ENCODE data around the gene DCC. TPM values are rescaled to one million over a fixed set of nuclear protein-coding genes. Genes with fewer than 3 reads are reported as not detected.

Gene DCC
- total and polyA plus RNA-seq, 4 donors = 0.16 to 5.3 (median 2.5) TPM

DNA sequence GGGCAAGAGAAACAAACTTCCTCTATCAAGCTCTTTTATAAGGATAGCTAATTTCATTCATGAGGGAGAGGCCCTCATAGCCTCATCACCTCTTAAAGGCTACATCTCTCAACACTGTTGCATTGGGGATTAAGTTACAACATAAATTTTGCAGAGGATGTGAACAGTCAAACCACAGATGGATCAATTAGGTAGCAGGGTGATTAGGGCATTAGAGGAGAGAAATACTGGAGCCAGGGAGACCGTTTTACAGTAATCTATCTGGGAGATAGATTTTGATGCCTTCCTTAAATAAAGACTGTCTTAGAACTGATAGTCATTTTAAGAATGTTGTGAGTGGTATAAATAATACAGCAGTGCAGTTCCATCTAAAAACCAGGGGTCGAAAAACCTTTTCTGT is 258.9 kb downstream of the DCC start:
- Histone ChIP-seq H3K9ac (ENCODE audit: insufficient read depth in 1 of 2, low read length in 2 of 2) (no peak overlapping the region), H3K9me3 (ENCODE audit: control insufficient read depth in 4 of 4, insufficient read depth in 3 of 4, low read length in 3 of 4) (peaks cover 0 to 8% (median 0%) of the 10 kb centered on the region in 4 donors), H3K4me3 (no peak overlapping the region), H3K36me3 (ENCODE audit: control insufficient read depth in 4 of 4, insufficient read depth in 4 of 4, low read length in 4 of 4) (no peaks in the 10 kb centered on the region), H3K4me1 (ENCODE audit: control insufficient read depth in 5 of 5, insufficient read depth in 5 of 5, low read length in 5 of 5) (peaks cover 0 to 36% (median 6%) of the 10 kb centered on the region in 5 donors), H3K27me3 (ENCODE audit: control insufficient read depth in 3 of 3, insufficient read depth in 3 of 3, low read length in 2 of 3) (no peaks in the 10 kb centered on the region), H3K27ac (ENCODE audit: low read depth in 1 of 2, low read length in 1 of 2) (no peak overlapping the region)
- 61 to 68% methylated on average over 2 of the region's 2 CpGs for WGBS, 2 donors
- ATAC-seq (ENCODE audit: insufficient read depth, low FRiP score) (no peak), DNase-seq (peak in 2 of 3 donors; percentile 63 to 70)
- TF ChIP-seq, protein P1, sequence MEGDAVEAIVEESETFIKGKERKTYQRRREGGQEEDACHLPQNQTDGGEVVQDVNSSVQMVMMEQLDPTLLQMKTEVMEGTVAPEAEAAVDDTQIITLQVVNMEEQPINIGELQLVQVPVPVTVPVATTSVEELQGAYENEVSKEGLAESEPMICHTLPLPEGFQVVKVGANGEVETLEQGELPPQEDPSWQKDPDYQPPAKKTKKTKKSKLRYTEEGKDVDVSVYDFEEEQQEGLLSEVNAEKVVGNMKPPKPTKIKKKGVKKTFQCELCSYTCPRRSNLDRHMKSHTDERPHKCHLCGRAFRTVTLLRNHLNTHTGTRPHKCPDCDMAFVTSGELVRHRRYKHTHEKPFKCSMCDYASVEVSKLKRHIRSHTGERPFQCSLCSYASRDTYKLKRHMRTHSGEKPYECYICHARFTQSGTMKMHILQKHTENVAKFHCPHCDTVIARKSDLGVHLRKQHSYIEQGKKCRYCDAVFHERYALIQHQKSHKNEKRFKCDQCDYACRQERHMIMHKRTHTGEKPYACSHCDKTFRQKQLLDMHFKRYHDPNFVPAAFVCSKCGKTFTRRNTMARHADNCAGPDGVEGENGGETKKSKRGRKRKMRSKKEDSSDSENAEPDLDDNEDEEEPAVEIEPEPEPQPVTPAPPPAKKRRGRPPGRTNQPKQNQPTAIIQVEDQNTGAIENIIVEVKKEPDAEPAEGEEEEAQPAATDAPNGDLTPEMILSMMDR (IDR thresholded peaks at IDR 0.05; ENCODE audit: control extremely low read depth, extremely low read depth) = no peak

DNA sequence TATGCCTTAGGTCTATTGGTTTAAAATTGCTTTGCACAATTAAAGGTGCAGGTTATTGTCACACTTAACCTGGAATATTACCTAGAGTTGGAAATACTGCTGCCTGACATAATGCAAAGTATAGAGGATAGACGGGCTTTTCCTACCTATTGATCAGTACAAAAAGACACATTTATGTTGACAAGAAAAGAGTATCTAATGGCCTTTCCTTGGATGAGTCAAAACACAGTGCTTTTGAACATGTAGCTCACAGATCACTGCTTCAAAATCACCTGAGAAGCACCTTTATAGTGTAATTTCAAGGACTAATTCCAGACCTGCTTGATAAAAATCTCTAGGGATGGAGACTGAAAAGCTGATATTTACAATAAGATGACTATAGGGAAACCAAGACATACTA is 262.8 kb downstream of the DCC start:
- no peak for DNase-seq
- no peak for ATAC-seq (ENCODE audit: insufficient read depth, low FRiP score)

DNA sequence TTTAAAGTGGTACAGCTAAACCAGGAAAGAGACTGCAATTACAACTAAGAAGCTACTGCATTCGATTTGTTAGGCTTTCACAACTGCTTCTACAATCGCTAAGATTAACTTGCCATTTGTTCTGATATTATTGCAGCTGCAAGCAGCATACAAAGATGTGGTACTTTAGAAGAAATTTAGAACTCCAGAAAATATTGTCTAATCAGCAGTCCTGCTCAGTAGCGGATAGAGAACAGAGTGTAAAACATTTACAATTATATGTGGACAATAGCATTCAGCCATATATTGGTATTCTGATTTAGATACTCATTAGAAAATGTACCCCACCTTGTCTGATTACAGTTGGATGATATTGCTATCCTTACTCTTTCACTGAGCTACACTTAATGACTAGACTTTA is 265.3 kb downstream of the DCC start:
- Histone ChIP-seq H3K9ac (ENCODE audit: insufficient read depth in 1 of 2, low read length in 2 of 2) (no peak overlapping the region), H3K4me1 (ENCODE audit: control insufficient read depth in 5 of 5, insufficient read depth in 5 of 5, low read length in 5 of 5) (no peaks in the 10 kb centered on the region), H3K27ac (ENCODE audit: low read depth in 1 of 2, low read length in 1 of 2) (no peak overlapping the region), H3K27me3 (ENCODE audit: control insufficient read depth in 3 of 3, insufficient read depth in 3 of 3, low read length in 2 of 3) (peaks cover 0 to 2% (median 0%) of the 10 kb centered on the region in 3 donors), H3K9me3 (ENCODE audit: control insufficient read depth in 4 of 4, insufficient read depth in 3 of 4, low read length in 3 of 4) (no peaks in the 10 kb centered on the region), H3K36me3 (ENCODE audit: control insufficient read depth in 4 of 4, insufficient read depth in 4 of 4, low read length in 4 of 4) (no peaks in the 10 kb centered on the region), H3K4me3 (no peak overlapping the region)
- TF ChIP-seq, protein P1 (IDR thresholded peaks at IDR 0.05; ENCODE audit: control extremely low read depth, extremely low read depth) = no peak
- DNase-seq (no peak), ATAC-seq (ENCODE audit: insufficient read depth, low FRiP score) (no peak)
- WGBS, 2 donors = 83 to 86% methylated on average over 3 of the region's 3 CpGs

More for the DNA sequence above, 262.8 kb downstream of the DCC start:
- no peak overlapping the region for H3K27ac ChIP-seq (ENCODE audit: low read depth in 1 of 2, low read length in 1 of 2)
- 89 to 92% methylated on average over 1 of the region's 1 CpG for WGBS, 2 donors
- TF ChIP-seq, protein P1 (IDR thresholded peaks at IDR 0.05; ENCODE audit: control extremely low read depth, extremely low read depth) = no peak
- no peak overlapping the region for H3K9ac ChIP-seq (ENCODE audit: insufficient read depth in 1 of 2, low read length in 2 of 2)
- H3K4me3 ChIP-seq = no peak overlapping the region
- no peaks in the 10 kb centered on the region for H3K36me3 ChIP-seq (ENCODE audit: control insufficient read depth in 4 of 4, insufficient read depth in 4 of 4, low read length in 4 of 4)
- peaks cover 0 to 11% (median 0%) of the 10 kb centered on the region in 5 donors for H3K4me1 ChIP-seq (ENCODE audit: control insufficient read depth in 5 of 5, insufficient read depth in 5 of 5, low read length in 5 of 5)
- peaks cover 0 to 2% (median 0%) of the 10 kb centered on the region in 3 donors for H3K27me3 ChIP-seq (ENCODE audit: control insufficient read depth in 3 of 3, insufficient read depth in 3 of 3, low read length in 2 of 3)
- H3K9me3 ChIP-seq (ENCODE audit: control insufficient read depth in 4 of 4, insufficient read depth in 3 of 4, low read length in 3 of 4) = peaks cover 0 to 8% (median 0%) of the 10 kb centered on the region in 4 donors

DNA sequence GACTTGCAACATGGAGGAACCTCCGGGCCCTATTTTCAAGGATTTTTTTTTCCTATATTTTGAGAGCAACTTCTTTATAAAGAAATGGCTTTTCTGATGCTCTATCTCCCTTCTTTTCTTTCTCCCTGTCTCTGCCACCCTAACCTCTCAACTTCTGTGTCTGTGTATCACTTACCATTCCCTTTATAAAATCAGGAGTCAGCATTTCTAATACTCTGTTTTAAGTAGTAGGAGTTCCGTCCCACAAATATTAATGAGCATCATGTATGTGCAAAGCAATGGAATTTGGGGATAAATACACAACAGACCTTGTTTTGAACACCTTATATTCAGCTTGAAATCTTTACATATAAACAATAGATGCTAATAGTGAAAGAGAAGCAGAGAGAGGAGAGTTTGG is 268.0 kb downstream of the DCC start:
- Histone ChIP-seq H3K4me3 (no peak overlapping the region), H3K9me3 (ENCODE audit: control insufficient read depth in 4 of 4, insufficient read depth in 3 of 4, low read length in 3 of 4) (no peaks in the 10 kb centered on the region), H3K9ac (ENCODE audit: insufficient read depth in 1 of 2, low read length in 2 of 2) (no peak overlapping the region), H3K27ac (ENCODE audit: low read depth in 1 of 2, low read length in 1 of 2) (no peak overlapping the region), H3K27me3 (ENCODE audit: control insufficient read depth in 3 of 3, insufficient read depth in 3 of 3, low read length in 2 of 3) (peaks cover 0 to 2% (median 0%) of the 10 kb centered on the region in 3 donors), H3K4me1 (ENCODE audit: control insufficient read depth in 5 of 5, insufficient read depth in 5 of 5, low read length in 5 of 5) (no peaks in the 10 kb centered on the region), H3K36me3 (ENCODE audit: control insufficient read depth in 4 of 4, insufficient read depth in 4 of 4, low read length in 4 of 4) (no peaks in the 10 kb centered on the region)
- TF ChIP-seq, protein P1 (IDR thresholded peaks at IDR 0.05; ENCODE audit: control extremely low read depth, extremely low read depth) = no peak
- no peak for ATAC-seq (ENCODE audit: insufficient read depth, low FRiP score)
- WGBS, 2 donors = 94 to 95% methylated on average over 2 of the region's 2 CpGs
- no peak for DNase-seq

Measured in lung (tissue), 12 donors.